Nephron progenitor cell (in vitro differentiated cells): ENCODE results near the gene SLC31A1.

Experiments
- DNase-seq: peaks from one replicate; pipeline ENCODE4 v3.0.0; 2021
- H3K27ac Mint-ChIP-seq: 2 replicates; pipeline ENCODE4 v1.8.0; 2021; ENCODE audit warnings: mild to moderate bottlenecking, moderate library complexity, mixed read lengths
- H3K27me3 Mint-ChIP-seq: 2 replicates; pipeline ENCODE4 v1.8.0; 2021; ENCODE audit warnings: mild to moderate bottlenecking, low read depth, mixed read lengths; ENCODE audit not compliant: poor library complexity
- H3K36me3 Mint-ChIP-seq: 2 replicates; pipeline ENCODE4 v1.8.0; 2021; ENCODE audit warnings: low read depth, mixed read lengths
- H3K4me1 Mint-ChIP-seq: 2 replicates; pipeline ENCODE4 v1.8.0; 2021; ENCODE audit warnings: mixed read lengths
- H3K4me3 Mint-ChIP-seq: 2 replicates; pipeline ENCODE4 v1.8.0; 2021; ENCODE audit warnings: mild to moderate bottlenecking, moderate library complexity, mixed read lengths
- H3K9me3 Mint-ChIP-seq: 2 replicates; pipeline ENCODE4 v1.8.0; 2021; ENCODE audit warnings: mild to moderate bottlenecking, moderate library complexity, mixed read lengths
- TF ChIP-seq, protein P1 (sequence below): fragments of 200-600 bp; sonication (generic); IDR thresholded peaks from 2 replicates; pipeline ENCODE4 v1.5.0; 2021; ENCODE audit warnings: antibody characterized with exemption

Gene SLC31A1

DNA sequence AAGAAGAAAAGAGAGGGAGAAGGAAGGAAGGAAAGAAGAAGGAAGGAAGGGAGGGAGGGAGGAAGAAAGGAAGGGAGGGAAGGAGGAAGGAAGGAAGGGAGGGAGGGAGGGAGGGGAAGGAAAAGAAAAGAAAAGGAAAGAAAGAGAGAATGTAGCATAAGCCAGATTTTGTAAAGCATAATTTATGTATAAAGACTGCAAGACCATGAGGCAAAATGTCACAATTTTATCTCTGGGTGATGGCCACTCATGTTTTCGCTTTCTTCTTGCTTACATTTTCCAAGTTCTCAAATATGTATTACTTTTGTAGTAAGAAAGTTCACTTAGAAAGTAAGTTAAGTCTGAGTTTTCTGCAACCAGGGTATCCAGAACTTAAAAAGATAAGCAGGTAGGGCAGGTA, 85.2 kb downstream of the SLC31A1 start:
- Mint-ChIP-seq H3K9me3 (no peaks in the 10 kb centered on the region), H3K36me3 (no peaks in the 10 kb centered on the region), H3K27ac (no peak overlapping the region), H3K4me3 (no peak overlapping the region), H3K4me1 (peaks cover 56% of the 10 kb centered on the region), H3K27me3 (peaks cover 6% of the 10 kb centered on the region)
- no peak for DNase-seq
- TF ChIP-seq, protein P1, sequence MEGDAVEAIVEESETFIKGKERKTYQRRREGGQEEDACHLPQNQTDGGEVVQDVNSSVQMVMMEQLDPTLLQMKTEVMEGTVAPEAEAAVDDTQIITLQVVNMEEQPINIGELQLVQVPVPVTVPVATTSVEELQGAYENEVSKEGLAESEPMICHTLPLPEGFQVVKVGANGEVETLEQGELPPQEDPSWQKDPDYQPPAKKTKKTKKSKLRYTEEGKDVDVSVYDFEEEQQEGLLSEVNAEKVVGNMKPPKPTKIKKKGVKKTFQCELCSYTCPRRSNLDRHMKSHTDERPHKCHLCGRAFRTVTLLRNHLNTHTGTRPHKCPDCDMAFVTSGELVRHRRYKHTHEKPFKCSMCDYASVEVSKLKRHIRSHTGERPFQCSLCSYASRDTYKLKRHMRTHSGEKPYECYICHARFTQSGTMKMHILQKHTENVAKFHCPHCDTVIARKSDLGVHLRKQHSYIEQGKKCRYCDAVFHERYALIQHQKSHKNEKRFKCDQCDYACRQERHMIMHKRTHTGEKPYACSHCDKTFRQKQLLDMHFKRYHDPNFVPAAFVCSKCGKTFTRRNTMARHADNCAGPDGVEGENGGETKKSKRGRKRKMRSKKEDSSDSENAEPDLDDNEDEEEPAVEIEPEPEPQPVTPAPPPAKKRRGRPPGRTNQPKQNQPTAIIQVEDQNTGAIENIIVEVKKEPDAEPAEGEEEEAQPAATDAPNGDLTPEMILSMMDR: no peak

DNA sequence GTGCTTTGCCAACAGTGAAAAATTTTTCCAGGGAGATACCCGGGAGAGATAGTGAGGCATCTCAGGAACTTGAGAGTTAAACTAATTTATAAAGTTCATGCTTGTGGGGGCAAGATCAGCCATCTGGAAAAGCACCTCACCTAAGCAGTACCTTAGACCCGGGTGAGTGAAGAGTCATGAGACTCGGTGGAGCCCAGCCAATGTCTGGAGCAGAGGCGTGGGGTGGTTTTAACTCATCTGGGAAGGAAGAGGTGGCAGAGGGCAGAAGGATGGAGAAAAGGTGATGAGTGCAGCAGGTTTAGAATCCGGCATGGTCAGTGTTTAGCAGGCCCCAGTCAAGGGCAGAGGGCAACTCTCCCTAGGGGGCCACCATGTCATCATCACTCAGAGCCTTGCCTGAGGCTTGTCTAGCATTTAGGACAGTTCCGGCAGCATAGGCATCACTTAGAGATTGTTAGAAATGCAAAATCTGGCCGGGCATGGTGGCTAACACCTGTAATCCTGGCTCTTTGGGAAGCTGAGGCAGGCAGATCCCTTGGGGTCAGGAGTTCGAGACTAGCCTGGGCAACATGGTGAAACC, 86.1 kb downstream of the SLC31A1 start:
- Mint-ChIP-seq H3K36me3 (no peaks in the 10 kb centered on the region), H3K9me3 (no peaks in the 10 kb centered on the region), H3K4me3 (no peak overlapping the region), H3K27me3 (peaks cover 6% of the 10 kb centered on the region), H3K27ac (no peak overlapping the region), H3K4me1 (peaks cover 47% of the 10 kb centered on the region)
- DNase-seq: peak; percentile 36
- TF ChIP-seq, protein P1: no peak

DNA sequence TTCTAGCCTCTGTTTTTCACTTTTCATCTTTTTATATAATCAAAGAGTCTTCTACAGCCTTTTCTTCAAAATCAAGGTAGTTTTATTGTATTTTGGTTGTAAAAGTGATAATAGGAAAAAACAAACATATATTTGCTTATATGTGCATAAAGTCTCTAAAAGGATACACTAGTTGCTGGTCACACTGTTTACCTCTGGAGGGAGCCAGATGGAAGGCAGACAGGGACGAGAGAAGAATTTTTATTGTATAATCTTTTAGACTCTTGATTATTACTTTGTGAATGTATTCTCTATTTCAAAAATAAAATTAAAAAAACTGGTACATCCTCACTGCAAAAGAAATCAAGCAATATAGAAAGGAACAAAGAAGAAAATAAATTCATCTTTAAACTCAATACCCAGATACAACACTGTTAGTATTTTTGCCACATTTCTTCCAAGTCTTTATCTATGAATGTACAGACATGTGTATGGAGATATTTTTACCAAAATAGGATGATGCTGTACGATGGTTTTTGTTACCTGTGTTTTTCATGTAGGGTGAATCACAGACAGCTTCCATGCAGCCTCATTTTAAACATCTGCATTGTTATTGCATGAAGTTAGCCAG, 88.0 kb downstream of the SLC31A1 start:
- TF ChIP-seq, protein P1: peak; percentile 60
- Mint-ChIP-seq H3K4me1 (peaks cover 30% of the 10 kb centered on the region), H3K9me3 (no peaks in the 10 kb centered on the region), H3K36me3 (no peaks in the 10 kb centered on the region), H3K27me3 (peaks cover 6% of the 10 kb centered on the region), H3K27ac (no peak overlapping the region), H3K4me3 (no peak overlapping the region)
- DNase-seq: no peak

DNA sequence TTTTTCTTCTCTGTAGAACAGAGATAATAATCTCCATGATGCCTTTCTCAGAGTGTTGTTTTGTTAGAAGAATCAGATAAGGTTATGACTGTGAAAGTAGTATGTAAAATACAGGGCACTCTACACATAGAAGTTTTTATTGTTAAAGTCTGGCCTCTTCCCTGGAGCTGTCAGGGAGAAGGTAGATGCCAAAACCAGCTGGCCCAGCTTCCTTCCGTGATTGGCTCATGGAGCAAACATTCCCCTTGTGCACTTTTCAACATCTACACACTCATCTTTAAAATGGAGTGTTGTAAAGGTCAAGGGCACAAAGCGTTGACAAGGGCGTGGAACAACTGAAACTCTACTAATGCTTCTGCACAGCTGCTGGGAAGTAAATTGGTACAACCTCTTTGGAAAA, 89.2 kb downstream of the SLC31A1 start:
- H3K4me3 Mint-ChIP-seq: no peak overlapping the region
- no peaks in the 10 kb centered on the region for H3K36me3 Mint-ChIP-seq
- H3K27me3 Mint-ChIP-seq: peaks cover 5% of the 10 kb centered on the region
- TF ChIP-seq, protein P1: no peak
- H3K27ac Mint-ChIP-seq: no peak overlapping the region
- no peaks in the 10 kb centered on the region for H3K9me3 Mint-ChIP-seq
- peaks cover 19% of the 10 kb centered on the region for H3K4me1 Mint-ChIP-seq
- no peak for DNase-seq

DNA sequence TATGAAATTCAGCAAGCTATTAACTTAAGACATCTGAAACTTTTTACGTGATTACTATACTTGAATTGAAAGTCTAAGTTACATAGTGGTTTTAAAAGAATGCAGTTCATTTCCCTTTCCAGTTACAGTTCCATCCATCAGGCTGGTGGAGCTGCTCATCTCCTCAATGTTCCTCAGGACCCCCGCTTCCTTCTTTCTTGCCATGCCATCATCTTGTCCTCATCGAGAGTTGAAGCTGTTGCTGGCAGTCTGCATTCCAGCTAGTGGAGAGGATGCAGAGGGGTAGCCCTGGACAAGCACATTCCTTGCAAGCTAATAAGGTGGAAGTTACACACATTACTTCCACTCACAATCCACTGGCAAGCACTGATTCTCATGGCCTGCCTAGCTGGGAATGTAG, 90.6 kb downstream of the SLC31A1 start:
- H3K4me1 Mint-ChIP-seq: peaks cover 9% of the 10 kb centered on the region
- DNase-seq: no peak
- TF ChIP-seq, protein P1: no peak
- H3K27me3 Mint-ChIP-seq: peaks cover 6% of the 10 kb centered on the region
- no peaks in the 10 kb centered on the region for H3K9me3 Mint-ChIP-seq
- no peak overlapping the region for H3K4me3 Mint-ChIP-seq
- H3K27ac Mint-ChIP-seq: no peak overlapping the region
- no peaks in the 10 kb centered on the region for H3K36me3 Mint-ChIP-seq

DNA sequence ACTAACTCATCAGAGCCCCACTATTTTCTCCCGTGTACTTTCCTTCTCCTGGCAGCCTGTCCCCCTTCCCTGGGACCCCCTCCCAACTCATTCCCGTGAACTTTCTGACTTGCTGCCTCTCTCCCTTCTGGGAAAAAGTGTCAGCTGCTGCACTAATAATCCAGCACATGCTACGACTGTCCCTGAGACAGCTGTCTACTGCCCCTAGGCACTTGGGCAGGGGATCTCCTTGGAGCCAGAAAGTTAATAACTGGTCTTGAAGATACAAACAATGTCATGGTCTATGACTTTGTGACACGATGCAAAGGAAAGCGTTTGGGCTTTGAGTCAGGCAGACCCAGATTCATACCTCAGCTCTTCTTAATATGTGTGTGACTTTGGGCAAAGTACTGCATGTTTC, 91.9 kb downstream of the SLC31A1 start:
- Mint-ChIP-seq H3K9me3 (no peaks in the 10 kb centered on the region), H3K4me1 (no peaks in the 10 kb centered on the region), H3K36me3 (no peaks in the 10 kb centered on the region), H3K27me3 (peaks cover 11% of the 10 kb centered on the region), H3K27ac (peak overlapping the region; percentile 58), H3K4me3 (no peak overlapping the region)
- TF ChIP-seq, protein P1: no peak
- DNase-seq: no peak
